Medulla oblongata (tissue), 1 donor: Measurements from ENCODE around the gene SUPT16H.

ENCODE experiments used
- DNase-seq: peaks from one replicate; pipeline ENCODE4 v3.0.0-alpha.2; 2015; ENCODE audit errors: extremely low spot score

Gene SUPT16H

DNA sequence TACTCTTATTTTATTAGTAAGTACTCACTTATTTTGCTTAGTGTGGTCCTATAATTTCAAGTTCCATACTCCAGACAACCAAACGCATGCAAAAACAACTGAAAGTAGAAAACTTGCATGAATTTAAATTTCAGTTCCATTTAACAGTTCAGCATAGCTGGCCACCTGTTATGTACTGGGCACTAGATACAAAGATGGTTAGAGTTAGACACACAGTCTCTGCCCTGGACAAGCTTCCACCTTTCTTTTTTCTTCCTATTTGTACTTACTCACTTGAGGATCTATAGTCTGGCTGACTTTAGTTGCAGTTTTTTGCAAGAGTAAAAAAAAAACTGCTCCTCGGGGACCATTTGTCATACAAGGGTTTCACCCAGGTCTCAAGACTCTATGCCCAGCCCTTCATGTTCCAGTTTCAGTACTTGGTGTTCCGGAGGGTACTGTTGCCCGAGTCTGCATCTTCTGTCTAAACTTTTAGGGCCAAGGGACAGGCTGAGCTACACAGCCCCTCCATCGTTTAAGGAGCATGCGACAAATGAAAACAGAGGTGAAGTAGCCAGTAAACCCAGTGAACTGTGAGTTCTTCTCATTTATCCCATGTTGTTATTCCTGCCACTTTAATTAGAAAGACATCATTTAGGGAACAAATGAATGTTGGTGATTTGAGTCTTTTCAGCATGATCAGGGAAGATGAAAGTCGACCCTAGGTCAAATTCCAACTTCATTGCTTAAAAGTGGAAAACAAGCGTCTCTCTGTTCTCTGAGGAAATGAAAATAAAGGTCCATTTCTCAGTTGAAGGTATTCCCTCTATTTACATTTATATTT lies 81.6 kb downstream of the SUPT16H start:
- DNase-seq: no peak
